GM18502 (cell line): ENCODE data around the gene PITRM1.
"Not testable (repeated sequence)": the region's sequence is repeated elsewhere in the genome, so short reads cannot be mapped to it uniquely, and the experiment has no call there.

Experiments
- ATAC-seq: cut with Tn5 transposase; IDR thresholded peaks from one replicate; pipeline ENCODE4 v1.9.1; 2021; ENCODE audit warnings: mild to moderate bottlenecking; ENCODE audit not compliant: unreplicated experiment, poor library complexity

The PITRM1 gene

DNA sequence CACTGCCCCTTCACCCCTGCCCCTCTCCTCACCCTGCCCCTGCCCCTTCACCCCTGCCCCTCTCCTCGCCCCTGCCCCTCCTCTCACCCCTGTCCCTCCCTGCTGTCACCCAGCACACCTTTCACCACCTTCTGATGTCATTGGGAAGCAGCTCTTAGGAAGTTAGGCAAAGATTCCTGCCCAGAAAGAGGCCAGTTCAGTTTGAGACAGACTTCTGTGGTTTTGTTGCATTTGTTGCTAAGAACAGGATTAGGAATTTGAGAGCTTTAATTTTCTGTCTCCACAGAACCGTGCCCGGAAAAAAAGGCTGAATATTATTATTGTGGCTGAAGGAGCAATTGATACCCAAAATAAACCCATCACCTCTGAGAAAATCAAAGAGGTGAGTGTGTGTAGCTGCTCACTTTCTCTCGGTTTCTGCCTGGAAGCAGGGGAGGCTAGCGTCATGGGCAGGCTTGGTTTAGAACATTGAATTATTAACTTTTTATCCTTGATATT is 65.6 kb downstream of the PITRM1 start:
- ATAC-seq: no peak

DNA sequence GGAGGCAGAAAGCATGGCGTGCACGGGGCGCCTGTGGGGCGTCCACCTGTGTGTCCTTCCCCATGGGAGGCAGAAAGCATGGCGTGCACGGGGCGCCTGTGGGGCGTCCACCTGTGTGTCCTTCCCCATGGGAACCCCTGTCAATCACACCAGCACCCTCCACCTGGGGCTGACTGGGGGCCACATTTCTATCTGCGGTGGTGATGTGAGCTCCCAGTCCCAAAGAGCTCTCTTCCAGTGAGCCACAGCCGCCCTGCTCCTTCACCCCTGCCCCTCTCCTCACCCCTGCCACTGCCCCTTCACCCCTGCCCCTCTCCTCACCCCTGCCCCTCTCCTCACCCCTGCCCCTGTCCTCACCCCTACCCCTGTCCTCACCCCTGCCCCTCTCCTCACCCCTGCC is 66.3 kb downstream of the PITRM1 start:
- not testable (repeated sequence) for ATAC-seq

DNA sequence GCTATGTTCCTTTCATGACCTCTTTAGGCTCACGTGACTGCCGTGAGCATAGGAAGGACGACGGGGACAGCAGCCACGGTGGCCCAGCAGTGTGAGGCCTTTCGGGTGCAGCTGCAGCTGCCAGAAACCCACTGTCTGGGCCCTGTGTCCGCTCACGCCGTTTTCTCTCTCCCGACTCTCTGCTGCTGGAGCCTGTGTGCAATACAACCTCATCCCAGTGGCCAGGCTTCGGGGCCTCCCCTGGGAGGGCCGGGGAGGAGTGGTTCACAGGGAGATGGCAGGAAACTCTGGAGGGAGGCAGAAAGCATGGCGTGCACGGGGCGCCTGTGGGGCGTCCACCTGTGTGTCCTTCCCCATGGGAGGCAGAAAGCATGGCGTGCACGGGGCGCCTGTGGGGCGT is 66.7 kb downstream of the PITRM1 start:
- no peak for ATAC-seq

DNA sequence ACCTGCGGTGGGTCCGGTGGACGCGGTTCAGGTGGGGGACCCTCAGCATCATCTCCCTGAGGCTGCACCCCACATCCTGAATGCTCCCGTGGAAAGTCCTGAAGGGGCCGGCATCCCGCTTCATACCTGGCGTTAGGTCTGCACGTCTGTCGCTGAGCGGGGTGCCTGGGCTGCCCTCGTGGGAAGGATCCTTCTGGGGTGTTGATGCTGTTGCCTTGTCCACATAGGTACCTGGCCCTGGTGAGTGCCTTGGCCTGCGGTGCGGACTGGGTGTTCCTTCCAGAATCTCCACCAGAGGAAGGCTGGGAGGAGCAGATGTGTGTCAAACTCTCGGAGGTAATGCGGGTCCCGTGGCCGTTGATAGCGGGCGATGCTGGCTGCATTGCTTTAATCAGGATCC is 67.4 kb downstream of the PITRM1 start:
- ATAC-seq: no peak

DNA sequence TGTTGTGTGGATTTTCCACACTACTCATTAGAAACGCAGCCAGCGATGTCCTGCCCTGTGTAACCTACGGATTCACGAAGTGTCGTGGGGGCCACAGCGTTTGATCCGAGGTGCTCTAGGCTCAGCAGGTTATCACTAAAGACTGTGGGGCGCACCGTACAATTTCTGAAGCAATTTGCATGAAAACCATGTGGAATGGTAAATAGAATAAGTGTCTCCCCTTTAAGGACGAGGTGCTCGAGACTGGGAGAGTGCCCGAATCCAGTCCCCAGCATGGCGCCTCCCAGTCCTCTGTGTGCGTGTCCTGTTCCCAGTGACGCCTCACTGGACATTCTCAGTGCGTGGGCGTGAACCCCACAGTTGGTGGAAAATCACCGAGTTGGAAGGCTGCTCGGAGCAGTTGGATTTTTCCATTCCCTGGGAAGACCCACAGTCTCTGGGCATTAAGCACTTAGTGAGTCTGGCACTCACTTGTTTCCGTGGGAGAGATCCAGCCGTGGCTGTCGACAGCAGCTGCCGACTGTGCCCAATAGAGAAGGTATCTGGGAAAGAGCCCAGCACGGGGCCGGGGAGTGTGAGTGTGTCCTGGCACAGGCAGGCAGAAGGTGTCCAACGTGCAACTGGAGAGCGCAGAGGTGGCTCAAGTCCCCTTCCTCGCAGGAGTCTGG is 68.2 kb downstream of the PITRM1 start:
- ATAC-seq: no peak

DNA sequence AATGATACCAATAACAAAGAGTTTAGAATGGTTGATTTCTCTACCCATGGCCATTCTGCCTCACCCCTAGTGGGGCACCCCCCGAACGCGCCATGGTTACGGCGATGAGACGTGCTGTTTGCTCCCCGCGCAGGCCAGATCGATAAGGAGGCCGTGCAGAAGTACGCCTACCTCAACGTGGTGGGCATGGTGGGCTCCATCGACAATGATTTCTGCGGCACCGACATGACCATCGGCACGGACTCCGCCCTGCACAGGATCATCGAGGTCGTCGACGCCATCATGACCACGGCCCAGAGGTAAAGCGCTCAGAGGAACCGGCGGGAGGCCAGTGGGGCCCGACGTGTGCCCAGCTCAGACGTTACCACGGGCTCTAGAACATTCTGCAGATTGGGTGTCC is 68.9 kb downstream of the PITRM1 start:
- ATAC-seq: no peak

DNA sequence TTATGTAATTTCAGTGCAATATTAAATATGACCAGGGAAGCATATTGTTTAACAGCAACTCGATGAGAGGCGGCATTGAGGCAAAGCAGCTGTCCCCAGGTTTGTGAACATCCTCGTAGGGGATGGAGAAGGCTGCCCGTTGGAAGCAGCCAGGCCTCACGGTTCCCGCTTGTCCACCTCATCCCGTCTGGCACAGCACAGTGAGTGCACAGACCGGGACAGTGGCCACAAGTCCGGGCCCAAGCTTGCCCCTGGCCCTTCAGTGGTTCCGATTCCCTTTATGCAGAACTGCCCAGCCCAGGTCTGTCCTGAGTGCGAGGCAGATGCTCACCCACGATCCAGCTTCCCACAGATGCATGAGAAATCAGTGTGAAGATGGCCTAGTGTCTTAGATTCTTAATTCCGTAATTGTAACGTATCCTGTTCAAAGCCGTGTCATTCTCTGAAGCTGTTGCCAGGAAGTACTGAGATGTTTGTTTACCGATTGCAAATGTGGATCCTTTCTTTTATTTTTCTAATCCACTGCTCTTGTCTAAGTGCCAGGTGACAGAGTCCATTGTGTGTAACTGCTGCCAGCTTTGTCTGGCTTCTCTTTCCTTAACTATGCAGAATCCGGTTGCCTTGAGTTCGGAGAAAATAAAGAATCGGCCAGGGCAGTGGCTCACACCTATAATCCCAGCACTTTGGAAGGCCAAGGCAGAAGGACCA is 69.7 kb downstream of the PITRM1 start:
- ATAC-seq: no peak

DNA sequence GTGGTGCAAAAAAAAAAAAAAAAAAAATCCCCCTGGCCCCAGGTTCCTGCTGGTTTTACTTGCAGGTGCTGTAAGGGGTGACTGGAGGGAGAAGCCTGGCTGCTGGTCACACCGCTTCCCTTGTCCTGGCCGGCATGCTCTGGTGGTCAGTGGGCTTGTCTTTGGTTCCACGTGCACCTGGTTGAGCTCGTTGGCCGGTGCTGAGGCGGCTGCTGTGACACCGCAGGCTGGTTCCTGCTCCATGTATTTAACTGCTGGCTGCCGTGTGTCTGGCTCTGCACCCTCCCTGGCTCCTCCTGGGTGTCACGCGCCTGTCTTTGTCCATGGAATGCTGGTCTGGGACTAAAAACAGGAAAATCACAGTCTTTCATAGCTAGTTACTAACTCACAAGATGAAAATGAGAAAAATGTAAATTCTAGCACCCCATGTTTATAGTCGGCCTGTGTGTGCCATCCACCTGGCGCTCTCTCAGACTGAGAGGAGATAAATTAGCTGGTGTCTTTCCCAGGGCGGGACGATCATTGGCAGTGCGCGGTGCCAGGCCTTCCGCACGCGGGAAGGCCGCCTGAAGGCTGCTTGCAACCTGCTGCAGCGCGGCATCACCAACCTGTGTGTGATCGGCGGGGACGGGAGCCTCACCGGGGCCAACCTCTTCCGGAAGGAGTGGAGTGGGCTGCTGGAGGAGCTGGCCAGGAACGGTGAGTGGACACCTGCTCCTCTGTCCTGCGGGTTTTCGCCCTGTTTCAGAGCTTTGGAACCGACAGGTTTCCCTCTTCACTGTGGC is 71.5 kb downstream of the PITRM1 start:
- ATAC-seq: no peak

DNA sequence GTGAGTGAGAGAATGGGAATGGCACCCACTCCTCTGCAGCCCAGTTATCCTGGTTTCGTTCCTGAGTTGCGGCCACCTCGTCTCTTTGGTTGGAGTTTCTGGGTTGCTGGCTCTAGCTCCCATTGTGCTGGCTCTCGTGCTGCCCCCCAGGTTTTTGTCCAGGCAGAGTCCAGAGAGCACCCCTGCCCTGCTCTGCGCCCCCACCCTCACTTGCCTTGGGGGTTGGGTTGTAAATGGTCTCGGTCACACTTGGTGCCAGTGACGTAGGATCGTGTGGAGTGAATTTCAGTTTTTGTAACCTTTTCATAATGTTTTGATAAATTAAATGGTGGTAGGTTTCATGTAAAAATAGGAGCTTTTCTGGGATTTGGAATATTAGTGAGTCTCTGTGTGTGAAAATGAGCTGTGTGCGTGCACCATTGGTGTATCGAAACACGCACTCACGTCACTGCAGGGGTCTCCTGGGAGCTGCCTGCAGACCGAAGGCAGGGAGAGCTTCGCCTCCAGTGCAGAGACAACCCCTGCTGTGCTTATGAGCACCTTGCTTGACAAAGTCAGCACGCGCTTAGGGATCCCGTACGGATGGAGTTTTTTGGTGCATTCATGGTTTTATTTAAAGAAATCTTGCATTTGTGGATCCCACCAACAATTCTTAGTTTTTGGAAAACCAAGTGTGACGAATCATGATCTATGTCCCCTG is 72.3 kb downstream of the PITRM1 start:
- no peak for ATAC-seq

DNA sequence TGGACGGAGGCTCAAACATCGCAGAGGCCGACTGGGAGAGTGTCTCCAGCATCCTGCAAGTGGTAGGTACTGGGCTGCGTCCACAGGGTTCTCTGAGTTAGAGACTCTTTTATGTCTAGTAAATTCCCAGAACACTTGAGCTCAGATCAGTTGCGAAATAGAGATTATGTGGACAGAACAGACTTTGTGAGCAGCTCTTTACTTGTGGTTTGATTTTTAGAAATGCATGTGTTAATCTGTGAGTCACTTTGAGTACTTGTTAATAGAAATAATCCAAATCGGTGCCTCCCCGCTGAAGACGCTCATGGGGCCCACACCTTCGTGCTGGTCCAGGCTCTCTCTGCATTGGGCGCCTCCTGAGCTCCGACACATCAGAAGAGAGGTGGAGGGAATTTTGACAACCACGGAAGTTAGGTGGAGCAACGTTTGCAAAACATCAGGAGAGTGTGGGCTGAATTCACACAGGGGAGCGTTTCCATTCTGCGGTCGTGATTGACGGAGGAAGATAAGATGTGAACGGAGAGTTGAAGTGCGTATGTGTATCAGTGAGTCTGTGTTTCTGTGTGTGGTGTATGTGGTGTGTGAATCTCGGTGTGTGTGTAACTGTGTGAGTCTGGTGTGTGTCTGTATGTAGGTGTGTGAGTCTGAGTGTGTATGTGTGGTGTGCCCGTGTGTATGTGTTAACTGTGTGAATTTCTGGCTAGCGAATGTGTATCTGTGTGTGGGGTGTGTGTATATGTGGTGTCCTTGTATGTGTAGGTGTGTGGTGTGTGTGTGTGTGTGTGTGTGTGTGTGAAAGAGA is 73.1 kb downstream of the PITRM1 start:
- ATAC-seq: no peak

DNA sequence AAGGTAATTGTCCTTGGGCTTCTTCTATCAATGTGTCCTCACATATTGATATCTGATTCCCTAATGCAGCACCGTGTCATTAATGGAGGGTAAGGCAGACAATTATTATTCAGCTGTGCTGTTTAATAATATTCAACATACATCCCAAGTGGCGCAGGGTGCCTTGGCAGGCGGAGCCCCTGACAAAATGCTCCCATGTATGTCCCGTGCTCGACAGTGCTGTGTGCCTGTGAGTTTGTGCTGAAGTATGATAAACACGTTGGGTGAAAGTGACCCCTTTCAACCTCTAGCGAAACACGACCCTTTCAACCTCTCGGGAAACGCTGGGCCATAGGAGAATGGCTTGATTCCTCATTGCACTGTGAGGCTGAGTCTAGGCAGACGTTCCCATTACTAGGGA is 73.9 kb downstream of the PITRM1 start:
- ATAC-seq: no peak

DNA sequence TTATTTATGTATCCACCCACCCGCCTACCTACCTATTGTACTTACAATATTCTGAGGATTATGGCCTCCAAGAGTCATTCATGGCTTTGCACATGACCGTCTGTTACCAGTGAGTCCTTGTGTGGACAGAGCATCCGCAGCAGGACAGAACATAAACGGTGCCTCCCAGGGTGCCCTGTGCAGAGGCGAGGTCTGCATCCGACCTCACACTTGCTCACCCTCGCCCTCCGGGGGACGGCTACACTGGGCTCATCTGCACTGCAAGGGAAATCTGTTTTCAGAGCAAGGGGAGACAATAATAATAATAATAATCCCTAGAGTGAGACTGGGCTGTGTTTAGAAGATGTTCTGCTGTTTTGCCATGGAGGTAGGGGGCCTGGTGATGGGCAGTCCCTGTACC is 75.4 kb downstream of the PITRM1 start:
- ATAC-seq: no peak

DNA sequence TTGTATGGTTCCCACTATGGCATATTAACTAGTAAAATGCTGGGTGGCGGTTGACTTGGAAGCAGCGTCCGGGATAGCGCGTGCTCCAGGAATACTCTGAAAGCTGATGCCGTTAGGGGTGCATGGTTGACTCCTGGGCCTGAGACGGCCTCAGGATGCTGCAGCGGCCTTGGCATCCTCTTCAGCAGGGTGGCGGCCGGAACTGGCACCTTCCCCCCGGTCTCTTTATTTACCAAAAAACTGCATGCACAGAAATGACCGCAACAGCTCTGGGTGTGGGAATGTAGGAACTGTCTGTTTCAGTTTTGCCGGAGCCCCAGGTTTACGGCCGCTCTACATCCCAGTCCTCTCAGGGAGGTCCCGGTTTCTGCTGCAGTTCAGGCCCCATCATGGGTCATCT is 76.4 kb downstream of the PITRM1 start:
- no peak for ATAC-seq

DNA sequence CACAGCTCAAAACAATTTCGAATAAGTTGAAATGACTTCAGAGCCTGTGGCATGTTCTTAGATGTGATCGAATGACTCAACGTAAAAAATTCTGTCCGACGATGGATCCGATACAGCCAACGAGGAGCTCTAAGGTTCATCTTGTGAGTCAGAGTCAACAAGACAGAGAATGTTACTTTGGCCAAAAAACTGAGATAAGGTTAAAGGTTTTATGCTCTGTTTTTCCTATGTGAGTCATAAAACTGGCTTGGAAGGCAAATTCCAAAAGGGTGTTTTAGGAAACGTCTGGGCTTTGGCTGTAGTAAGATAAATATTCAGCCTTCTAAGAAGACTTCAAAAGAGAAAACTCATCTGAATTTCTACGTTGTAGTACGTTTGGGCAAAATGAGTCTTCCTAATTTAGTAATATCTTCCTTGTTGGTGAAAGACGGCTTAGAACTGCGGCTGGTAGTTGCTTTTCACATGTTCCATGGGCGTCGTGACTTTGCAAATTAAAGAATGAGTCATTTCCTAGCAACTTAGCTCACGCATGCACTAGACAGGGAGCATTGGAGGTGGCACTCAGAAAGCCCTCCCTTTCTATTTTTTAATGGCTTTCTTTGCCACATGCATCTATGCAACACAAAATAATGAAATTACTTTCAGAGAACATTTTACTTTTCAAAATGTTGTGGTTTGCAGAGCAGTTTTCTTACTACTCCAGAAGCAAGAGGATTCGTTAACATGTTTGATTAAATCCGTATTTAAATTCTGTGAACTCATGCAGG is 77.0 kb downstream of the PITRM1 start:
- ATAC-seq: peak; percentile 86

DNA sequence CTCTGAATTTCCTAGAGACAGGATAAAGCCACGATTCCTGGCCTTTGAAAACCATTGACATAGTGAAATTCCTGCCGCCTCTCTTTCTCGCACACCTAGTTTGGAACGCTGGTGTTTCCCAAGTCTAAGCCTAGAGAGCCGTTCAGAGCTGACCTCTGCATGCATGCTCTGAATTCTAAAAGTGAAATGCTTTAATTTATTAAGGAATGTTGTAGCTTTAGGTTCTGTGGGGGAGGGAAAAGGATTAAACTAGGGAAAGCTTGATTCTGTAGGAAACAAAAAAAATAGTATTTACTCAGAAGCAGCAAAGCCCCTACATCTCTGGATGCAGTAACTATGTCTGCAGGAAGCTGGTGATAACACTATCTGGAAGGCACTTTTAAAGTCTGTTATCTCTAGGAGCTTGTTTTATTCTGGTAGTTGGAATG is 78.0 kb downstream of the PITRM1 start:
- no peak for ATAC-seq

DNA sequence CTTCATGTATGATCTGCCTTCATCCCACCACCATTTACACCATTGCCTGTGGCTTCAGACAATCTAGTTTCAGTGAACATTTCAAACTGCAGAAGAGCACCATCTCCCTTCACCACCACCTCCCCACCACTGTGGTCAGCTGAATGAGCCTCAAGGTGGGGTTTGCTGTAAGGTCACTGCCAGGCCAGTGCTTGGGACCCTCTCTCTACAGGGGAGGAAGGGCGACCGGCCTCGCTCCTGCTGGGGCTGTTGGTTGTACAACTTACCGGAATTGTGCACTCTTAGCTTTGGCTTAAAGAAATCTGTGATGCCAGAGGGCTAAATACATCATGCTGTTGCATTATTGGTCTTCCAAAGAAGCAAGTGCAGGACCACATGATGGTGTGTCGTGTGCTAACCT is 78.6 kb downstream of the PITRM1 start:
- no peak for ATAC-seq

DNA sequence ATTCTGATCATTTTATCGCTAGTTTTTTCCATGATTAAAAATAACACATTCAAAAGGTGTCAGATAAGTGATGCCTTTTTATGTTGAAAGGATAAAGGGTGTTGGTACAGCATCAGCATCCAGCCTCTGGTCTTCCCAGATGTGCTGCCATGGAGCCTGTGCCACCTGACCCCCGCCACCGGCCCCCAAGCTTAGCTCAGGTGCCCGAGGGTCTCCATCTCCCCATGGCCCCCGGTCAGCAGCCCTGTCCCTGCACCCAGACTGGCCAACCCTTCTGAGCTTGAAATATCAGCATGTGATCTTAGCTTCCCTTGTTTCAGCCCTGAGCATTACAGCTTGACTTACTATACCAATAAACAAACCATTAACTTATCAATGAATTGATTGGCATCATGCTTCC is 80.7 kb downstream of the PITRM1 start:
- no peak for ATAC-seq

DNA sequence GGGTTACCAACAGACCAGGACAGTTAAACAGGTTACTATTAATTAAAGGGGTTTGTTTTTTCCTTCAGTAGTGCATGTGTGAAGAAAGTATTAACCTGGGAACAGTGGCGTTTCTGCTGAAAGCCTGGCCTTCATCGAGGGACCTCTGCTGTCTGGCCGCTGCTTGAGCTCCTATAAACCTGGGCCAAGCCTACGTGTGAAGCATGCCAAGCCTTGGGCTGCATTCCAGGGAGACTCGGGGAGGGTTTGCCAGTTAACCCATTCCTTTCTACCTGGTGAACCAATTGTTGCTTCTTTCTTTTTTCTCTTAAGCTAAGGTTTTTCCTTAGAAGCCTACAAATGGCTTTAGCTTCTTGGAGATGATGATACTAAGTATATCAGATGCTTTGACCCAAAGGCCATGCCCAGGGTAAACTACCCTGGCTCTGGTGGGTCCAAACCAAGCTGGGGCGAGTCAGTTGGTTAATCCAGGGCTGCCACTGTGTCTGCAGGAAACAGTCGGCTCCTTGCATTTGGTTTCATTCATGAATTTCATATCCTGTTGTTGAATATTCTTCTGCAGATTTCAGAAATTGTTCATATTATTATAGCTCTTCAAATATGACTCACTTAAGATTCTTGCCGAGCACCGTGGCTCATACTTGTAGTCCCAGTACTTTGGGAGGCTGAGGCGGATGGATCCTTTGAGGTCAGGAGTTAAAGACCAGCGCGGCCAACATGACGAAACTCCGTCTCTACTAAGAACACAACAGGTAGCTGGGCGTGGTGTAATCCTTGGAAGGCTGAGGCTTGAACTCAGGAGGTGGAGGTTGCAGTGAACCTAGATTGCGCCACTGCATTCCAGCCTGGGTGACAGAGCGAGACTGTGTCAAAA is 81.4 kb downstream of the PITRM1 start:
- no peak for ATAC-seq
